Measurements from ENCODE around the gene SPTB. TPM values are rescaled to one million over a fixed set of nuclear protein-coding genes. Genes with fewer than 3 reads are reported as not detected.

The SPTB gene
- total RNA-seq, 1 donor from 2014 or later = 8.9 TPM

DNA sequence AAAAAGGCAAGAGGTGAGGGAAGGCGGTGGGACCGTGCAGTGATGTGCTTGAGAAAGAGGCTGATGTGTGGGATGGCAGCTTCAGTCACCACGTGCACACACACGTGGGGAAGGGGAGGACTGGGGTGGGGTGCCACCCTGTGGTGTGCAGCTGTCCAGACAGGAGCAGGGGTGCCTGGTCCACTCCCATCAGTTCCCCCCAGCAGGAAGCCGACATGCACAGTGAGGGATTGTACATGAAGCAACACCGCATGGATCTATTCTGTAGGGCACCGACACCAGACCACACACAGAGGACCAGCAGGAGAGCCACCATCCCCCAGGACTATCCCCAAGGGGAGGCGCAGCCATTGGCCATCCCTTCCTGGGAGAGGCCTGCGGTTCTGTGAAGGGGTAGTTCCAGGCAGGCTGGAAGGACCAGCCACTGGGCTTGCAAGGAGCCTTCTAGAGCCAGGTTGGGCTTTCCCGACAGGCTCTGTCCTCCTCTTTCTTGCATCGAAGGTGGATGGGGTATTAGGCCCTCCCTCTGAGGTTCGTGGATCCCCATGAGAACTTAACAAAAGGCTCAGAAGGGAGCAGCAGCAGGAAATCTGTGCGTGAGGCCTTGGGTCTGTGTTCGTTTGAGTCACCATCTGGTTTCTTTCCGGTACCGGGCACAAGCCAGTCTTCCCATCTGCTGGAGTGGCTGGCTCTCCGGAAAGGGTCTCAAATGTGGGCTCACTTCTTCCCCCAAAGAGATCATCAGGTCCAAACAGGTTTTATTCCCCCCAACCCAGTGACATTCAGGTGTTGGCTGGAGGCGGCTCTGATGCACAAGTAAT, 115.7 kb downstream of the SPTB start:
- Mint-ChIP-seq H3K36me3 (no peaks in the 10 kb centered on the region), H3K27ac (peak overlapping the region; percentile 97), H3K27me3 (ENCODE audit: low read depth) (no peaks in the 10 kb centered on the region), H3K4me1 (peaks cover 78% of the 10 kb centered on the region), H3K4me3 (no peak overlapping the region), H3K9me3 (no peaks in the 10 kb centered on the region)
- TF ChIP-seq, protein P1, sequence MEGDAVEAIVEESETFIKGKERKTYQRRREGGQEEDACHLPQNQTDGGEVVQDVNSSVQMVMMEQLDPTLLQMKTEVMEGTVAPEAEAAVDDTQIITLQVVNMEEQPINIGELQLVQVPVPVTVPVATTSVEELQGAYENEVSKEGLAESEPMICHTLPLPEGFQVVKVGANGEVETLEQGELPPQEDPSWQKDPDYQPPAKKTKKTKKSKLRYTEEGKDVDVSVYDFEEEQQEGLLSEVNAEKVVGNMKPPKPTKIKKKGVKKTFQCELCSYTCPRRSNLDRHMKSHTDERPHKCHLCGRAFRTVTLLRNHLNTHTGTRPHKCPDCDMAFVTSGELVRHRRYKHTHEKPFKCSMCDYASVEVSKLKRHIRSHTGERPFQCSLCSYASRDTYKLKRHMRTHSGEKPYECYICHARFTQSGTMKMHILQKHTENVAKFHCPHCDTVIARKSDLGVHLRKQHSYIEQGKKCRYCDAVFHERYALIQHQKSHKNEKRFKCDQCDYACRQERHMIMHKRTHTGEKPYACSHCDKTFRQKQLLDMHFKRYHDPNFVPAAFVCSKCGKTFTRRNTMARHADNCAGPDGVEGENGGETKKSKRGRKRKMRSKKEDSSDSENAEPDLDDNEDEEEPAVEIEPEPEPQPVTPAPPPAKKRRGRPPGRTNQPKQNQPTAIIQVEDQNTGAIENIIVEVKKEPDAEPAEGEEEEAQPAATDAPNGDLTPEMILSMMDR (IDR thresholded peaks at IDR 0.05; ENCODE audit: unreplicated experiment) = no peak
- DNase-seq (ENCODE audit: low spot score in 2 of 2, unreplicated experiment in 2 of 2) = no peak

DNA sequence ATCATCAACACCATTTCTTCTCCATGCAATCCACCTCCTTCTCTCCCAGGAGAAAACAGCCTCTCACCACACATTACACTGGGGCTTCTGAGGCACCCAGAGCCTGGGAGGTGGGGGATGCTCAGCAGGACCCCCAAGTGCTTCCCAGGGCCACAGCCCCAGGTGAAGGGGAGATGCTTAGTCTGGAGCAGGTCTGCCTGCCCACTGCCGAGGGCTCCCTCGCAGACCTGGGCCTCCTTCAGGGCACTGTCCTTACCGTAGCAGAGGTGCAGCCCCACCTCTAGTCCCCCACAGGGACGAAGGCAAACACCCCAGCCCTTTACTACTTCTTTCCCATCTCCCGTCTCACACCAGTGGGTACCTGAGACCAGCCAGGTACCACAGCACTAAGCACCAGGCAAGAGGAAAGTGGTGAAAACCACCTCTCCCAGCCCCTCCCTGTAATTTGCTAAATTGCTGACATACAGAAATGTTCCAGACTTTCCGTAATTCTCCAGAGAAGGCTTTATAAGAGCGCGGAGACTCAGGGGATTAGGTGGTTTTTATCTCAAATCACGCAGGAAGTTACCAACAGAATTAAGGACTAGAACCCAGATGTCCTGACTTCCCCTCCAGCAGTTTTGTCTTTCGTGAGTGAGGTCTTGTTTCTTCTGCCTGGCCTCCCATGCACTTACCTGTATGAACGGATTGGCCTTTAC, 116.5 kb downstream of the SPTB start:
- Mint-ChIP-seq H3K27ac (peak overlapping the region; percentile 97), H3K4me3 (no peak overlapping the region), H3K36me3 (no peaks in the 10 kb centered on the region), H3K9me3 (no peaks in the 10 kb centered on the region), H3K27me3 (ENCODE audit: low read depth) (no peaks in the 10 kb centered on the region), H3K4me1 (peaks cover 80% of the 10 kb centered on the region)
- no peak for DNase-seq (ENCODE audit: low spot score in 2 of 2, unreplicated experiment in 2 of 2)
- TF ChIP-seq, protein P1 (IDR thresholded peaks at IDR 0.05; ENCODE audit: unreplicated experiment) = no peak

DNA sequence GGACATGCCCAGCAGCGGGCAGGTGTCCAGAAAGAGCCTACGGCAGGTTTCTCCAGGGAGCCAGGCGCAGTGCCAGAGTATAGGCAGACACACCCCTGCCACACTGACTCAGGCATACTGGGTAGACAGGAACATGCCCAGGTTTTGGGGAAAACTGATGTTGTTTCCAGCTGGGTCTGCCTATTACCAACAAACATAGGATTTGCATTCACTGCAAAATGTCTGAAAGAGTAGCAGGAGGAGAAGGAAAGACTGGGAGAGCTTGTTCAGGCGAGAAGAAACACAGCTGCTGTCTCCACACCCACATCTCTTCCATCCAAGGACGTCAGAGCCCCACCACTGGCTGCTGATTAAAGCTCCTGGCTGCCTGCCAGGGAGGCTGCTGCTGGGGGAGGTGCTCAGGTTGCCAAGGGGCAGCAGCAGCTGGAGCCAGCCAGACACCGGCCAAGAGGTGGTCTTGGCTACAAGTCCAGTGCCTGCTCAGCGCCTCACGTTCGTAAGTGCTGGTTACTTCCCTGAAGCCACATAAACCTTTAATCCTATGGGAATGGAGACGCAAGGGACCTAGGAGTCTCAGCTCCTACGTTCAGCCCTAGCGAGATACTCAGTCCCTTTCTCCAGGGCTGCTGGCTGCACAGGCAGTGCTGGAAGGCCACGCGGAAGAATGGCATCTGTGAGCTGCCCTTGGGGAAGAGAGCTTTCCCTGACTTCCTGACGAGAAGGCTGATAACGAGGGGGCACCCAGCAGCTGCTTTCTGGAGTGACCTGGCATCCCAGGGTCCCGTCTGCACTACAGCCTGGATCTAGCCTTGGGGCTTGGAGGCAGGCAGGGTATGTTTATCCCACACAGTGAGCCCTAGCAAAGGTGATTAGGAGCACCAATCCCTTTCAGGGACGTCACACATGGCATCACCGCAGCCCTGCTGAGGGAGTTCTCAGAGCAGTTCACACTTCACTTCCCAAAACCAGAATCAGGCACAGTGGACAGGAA, 117.4 kb downstream of the SPTB start:
- Mint-ChIP-seq H3K27me3 (ENCODE audit: low read depth) (no peaks in the 10 kb centered on the region), H3K4me1 (peaks cover 87% of the 10 kb centered on the region), H3K36me3 (no peaks in the 10 kb centered on the region), H3K9me3 (no peaks in the 10 kb centered on the region), H3K4me3 (peak overlapping the region; percentile 27), H3K27ac (peak overlapping the region; percentile 97)
- peak; percentile 71 to 81 for DNase-seq (ENCODE audit: low spot score in 2 of 2, unreplicated experiment in 2 of 2)
- TF ChIP-seq, protein P1 (IDR thresholded peaks at IDR 0.05; ENCODE audit: unreplicated experiment) = no peak

DNA sequence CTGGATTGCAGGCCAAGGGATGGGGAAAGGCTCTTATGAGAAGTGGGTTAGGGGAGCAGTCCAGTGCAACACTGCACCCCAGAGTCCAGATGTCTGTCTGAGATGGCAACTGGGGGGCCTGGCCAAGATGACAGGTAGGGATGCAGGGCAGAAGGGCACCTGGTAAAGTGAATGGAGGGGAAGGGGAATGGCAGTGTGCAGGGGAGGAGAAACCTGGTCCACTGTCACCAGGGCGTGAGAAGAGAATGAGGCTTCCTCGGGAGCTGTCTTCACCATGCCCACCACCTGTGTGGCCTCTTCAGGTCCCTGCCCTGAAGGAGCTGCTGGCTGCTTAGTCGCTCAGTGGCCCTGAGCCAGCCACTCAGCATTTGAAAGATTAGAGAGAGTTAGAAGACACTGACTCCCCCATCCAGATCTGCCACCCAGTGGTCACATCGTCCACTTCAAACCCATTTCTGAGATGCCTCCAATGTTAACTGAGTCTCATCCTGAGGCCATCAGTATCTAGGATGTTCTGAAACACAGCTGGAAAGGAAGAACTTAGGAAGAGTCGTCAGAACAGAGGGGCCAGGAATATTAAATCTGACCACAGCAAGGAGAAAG, 118.2 kb downstream of the SPTB start:
- Mint-ChIP-seq H3K36me3 (no peaks in the 10 kb centered on the region), H3K27ac (peak overlapping the region; percentile 97), H3K27me3 (ENCODE audit: low read depth) (no peaks in the 10 kb centered on the region), H3K9me3 (no peaks in the 10 kb centered on the region), H3K4me1 (peaks cover 89% of the 10 kb centered on the region), H3K4me3 (peak overlapping the region; percentile 27)
- no peak for DNase-seq (ENCODE audit: low spot score in 2 of 2, unreplicated experiment in 2 of 2)
- TF ChIP-seq, protein P1 (IDR thresholded peaks at IDR 0.05; ENCODE audit: unreplicated experiment) = peak; percentile 18

DNA sequence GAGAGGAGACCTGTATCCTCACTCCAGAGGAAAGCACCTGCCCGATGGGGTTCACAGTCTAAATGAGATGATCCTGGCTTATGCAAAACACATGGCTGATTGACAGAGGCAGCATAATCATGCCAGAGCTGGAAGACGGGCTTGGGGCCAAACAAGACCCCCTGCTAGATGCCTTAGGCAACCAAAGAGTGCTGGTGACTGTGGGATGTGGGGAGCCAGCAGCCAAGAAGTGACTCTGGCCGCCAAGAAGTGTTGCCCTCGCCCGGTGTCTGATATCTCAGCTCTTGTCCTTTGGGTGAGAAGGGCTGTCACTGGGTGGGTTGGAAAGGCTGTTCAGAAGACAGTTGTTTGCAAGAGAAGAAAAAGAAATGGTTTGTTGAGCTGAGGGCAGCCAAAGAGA, 118.8 kb downstream of the SPTB start:
- TF ChIP-seq, protein P1 (IDR thresholded peaks at IDR 0.05; ENCODE audit: unreplicated experiment) = no peak
- H3K27ac Mint-ChIP-seq = peak overlapping the region; percentile 97
- H3K36me3 Mint-ChIP-seq = no peaks in the 10 kb centered on the region
- peaks cover 88% of the 10 kb centered on the region for H3K4me1 Mint-ChIP-seq
- no peaks in the 10 kb centered on the region for H3K9me3 Mint-ChIP-seq
- H3K27me3 Mint-ChIP-seq (ENCODE audit: low read depth) = no peaks in the 10 kb centered on the region
- no peak overlapping the region for H3K4me3 Mint-ChIP-seq
- no peak for DNase-seq (ENCODE audit: low spot score in 2 of 2, unreplicated experiment in 2 of 2)
